Measurements from ENCODE around the gene SALL1.

DNA sequence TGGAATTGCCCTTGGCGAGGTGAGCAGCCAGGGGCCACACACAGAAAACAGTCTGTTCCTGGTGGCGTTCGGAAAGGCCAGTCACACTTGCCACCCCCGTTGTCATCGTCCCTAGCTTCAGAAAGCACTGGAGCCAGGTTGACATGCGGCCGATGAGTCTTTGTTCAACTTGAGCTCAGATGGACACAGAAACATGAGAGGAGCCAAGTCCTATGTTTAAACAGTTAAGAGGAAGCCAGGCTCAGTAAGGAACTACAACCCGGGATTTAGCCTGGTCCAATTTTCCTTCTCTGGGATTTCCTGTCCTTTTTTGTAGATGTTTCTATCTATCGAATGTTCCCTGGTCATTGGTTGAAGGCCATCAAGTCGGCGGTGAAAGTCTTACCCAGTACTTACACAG lies 19.5 kb downstream of the SALL1 start:
- no peak for TF ChIP-seq RAD21 (IDR thresholded peaks at IDR 0.05; ENCODE audit: low read depth)
- no peak for TF ChIP-seq POLR2A (IDR thresholded peaks at IDR 0.05; ENCODE audit: borderline replicate concordance, extremely low read depth, insufficient read depth, insufficient read length)
- no peak for TF ChIP-seq CTCF (IDR thresholded peaks at IDR 0.05 in 2 of 3, conservative IDR thresholded peaks at IDR 0.05 in 1 of 3; ENCODE audit: borderline replicate concordance in 1 of 3, insufficient read depth in 1 of 3, low read depth in 2 of 3, low read length in 2 of 3)
- no peak for TF ChIP-seq JUND (IDR thresholded peaks at IDR 0.05)
